ENCODE results near the gene MT1F. TPM values are rescaled to one million over a fixed set of nuclear protein-coding genes. Genes with fewer than 3 reads are reported as not detected.
"Not testable (repeated sequence)": the region's sequence is repeated elsewhere in the genome, so short reads cannot be mapped to it uniquely, and the experiment has no call there.

The MT1F gene
- polyA plus RNA-seq (ENCODE audit: insufficient read length in 10 of 10): 1 to 10 TPM in 8 of 10 donors, under 1 TPM in 2; 0.84 to 2.4 (median 1.5) TPM
- long read RNA-seq, donor 1, partial matches to known transcripts: 0 of 6 reads
- long read RNA-seq, donor 1, other reads (novel, unspliced or antisense): 0 of 6 reads
- long read RNA-seq, donor 2, partial matches to known transcripts: 0 of 1 reads
- long read RNA-seq, donor 2, other reads (novel, unspliced or antisense): 0 of 1 reads
- long read RNA-seq, donor 3, partial matches to known transcripts: 0 of 1 reads
- long read RNA-seq, donor 3, other reads (novel, unspliced or antisense): 0 of 1 reads
- long read RNA-seq, donor 4, partial matches to known transcripts: 0 of 1 reads
- long read RNA-seq, donor 4, other reads (novel, unspliced or antisense): 0 of 1 reads
- long read RNA-seq, donor 5, partial matches to known transcripts: 0 of 3 reads
- long read RNA-seq, donor 5, other reads (novel, unspliced or antisense): 0 of 3 reads
- long read RNA-seq, donor 6, partial matches to known transcripts: 0 of 1 reads
- long read RNA-seq, donor 6, other reads (novel, unspliced or antisense): 0 of 1 reads
- long read RNA-seq, donor 7, partial matches to known transcripts: 0 of 1 reads
- long read RNA-seq, donor 7, other reads (novel, unspliced or antisense): 0 of 1 reads
- long read RNA-seq, donor 8, partial matches to known transcripts: 0 of 2 reads
- long read RNA-seq, donor 8, other reads (novel, unspliced or antisense): 0 of 2 reads
- long read RNA-seq, donor 9: 0 reads

GRCh38 chr16:56657555-56658326 lies at the start of gene MT1F:
MT1F (plus strand) TSS chr16:56657959; CDS start chr16:56658059, 100 bp downstream.
- no peak for DNase-seq

GRCh38 chr16:56608043-56608875 lies 49.5 kb upstream of the MT1F start, which contains the start of gene MT2A:
MT2A (plus strand) TSS chr16:56608584; CDS start chr16:56608656, 72 bp downstream.
- DNase-seq: peak; percentile 95 to 97 (median 95)

GRCh38 chr16:56608876-56609462 lies 48.8 kb upstream of the MT1F start:
- no peak for DNase-seq

- peak in 2 of 3 donors; percentile 81 to 89 for DNase-seq
These were observed 48.3 kb upstream of the MT1F start for GRCh38 chr16:56609463-56609921.

- peak in 2 of 3 donors; percentile 22 to 56 for DNase-seq
These were observed 47.6 kb upstream of the MT1F start for GRCh38 chr16:56610017-56610608.

- DNase-seq: peak in 1 of 3 donors; percentile 43
These were observed 47.1 kb upstream of the MT1F start for GRCh38 chr16:56610609-56611111.

GRCh38 chr16:56611281-56611833 lies 46.4 kb upstream of the MT1F start:
- peak in 1 of 3 donors; percentile 37 for DNase-seq

- DNase-seq: no peak
These were observed 44.1 kb upstream of the MT1F start for GRCh38 chr16:56613706-56614105.

- peak in 1 of 3 donors; percentile 55 for DNase-seq
These were observed 43.2 kb upstream of the MT1F start for GRCh38 chr16:56614549-56614991.

- no peak for DNase-seq
These were observed 42.4 kb upstream of the MT1F start for GRCh38 chr16:56615353-56615752.

GRCh38 chr16:56616608-56617211 lies 41.0 kb upstream of the MT1F start:
- no peak for DNase-seq

- peak; percentile 64 to 85 (median 69) for DNase-seq
These were observed 40.3 kb upstream of the MT1F start for GRCh38 chr16:56617212-56618085.

GRCh38 chr16:56618138-56618537 lies 39.6 kb upstream of the MT1F start:
- DNase-seq: no peak

GRCh38 chr16:56620339-56620897 lies 37.3 kb upstream of the MT1F start:
- no peak for DNase-seq

- not testable (repeated sequence) for DNase-seq
These were observed 35.9 kb upstream of the MT1F start for GRCh38 chr16:56621665-56622445.

GRCh38 chr16:56623184-56623583 lies 34.6 kb upstream of the MT1F start:
- DNase-seq: not testable (repeated sequence)

GRCh38 chr16:56623637-56624036 lies 34.1 kb upstream of the MT1F start:
- DNase-seq: no peak
